CD4-positive, alpha-beta T cell treated with Interleukin-15 for 4 hours (primary cell): ENCODE data around the gene PTH1R.

ENCODE experiments used
- DNase-seq: peaks from one replicate; pipeline ENCODE4 v3.0.0-alpha.2; 2020; ENCODE audit warnings: low spot score

PTH1R gene

GRCh38 chr3:46930945-46931403, 53.5 kb downstream of the PTH1R start:
- no peak for DNase-seq

GRCh38 chr3:46931631-46932331, 54.3 kb downstream of the PTH1R start:
- peak; percentile 26 for DNase-seq

GRCh38 chr3:46932455-46933225, 55.1 kb downstream of the PTH1R start:
- DNase-seq: no peak

GRCh38 chr3:46933261-46933660, 55.7 kb downstream of the PTH1R start:
- no peak for DNase-seq

DNA sequence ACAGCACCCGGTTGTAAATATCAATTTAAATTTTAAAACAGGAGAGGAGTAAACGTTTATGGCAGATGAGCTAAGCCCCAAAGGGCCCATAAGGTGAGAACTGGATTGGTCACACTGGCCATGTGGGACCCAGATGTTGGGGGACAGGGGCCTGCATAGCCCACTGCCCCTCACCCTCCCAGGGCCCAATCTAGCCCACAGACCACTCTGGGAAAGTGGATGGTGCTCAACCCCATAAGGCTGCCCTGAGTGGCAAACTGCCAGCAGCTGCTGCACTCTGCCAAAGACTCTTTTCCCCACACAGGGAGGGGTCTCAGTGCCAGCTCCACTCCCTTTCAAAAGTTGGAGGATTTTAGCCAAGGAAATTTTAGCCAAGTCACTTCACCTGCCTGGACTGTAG, 56.6 kb downstream of the PTH1R start:
- DNase-seq: no peak

DNA sequence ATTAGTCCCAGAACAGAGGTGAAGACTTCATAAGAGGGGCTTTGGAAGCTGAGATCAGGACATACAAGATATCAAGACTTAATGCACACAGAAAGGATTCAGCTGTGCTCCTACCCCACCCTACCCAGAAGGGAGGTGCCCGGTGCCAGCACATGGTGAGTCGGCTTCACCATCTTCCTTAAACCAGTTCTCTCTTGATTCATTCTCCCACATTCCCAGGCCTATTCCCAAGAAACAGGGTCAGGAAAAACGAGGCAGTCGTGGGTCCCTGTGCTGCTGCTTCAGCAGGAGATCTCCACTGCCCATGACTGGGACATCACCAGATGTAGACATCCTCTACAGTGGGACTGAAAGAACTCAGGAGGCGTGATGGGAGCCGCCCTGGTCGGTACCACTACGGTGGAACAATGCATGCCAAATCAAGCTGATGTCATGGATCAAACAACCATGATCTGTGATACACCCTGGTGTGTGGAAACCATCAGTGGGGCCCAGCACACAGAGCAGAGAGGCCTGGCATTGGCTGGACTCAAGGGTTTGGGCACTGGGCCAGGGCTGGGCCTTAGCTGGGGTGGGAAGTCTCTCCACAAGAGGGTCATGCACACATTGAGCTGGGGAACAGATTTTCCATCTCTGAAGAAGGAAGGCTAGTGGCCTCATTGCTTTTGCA, 57.1 kb downstream of the PTH1R start:
- DNase-seq: no peak

DNA sequence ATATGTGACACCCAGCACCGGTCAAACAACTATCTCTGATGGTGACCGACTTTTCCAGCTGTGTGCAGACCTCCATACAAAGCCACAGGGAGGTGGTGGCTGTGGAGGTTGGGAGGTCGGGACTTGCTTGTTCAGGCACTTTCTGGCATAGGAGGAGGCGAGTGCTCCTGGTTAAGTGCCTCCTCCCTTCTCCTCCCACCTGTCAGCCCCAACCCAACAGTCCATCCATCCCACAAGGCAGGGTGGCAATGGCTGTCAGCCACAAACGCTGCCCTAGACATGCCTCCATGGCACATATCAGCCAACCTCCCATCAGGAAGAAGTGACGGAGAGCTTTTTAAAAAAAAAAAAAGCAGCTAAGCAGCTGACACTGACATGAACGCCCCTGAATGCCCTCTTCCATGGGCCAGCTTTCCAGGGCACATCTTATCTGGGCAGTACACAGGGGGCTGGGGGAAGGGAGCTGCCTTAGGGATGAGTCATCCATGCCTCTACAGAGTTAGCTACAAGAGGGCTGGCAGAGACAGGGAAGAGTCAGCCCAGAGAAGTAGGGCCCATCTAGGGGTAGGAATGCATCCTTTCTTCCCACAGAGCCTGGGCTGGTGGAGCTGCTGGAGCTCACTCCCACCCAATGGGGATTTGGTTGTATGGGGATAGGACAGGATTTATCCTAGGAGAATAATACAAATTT, 57.8 kb downstream of the PTH1R start:
- DNase-seq: no peak

DNA sequence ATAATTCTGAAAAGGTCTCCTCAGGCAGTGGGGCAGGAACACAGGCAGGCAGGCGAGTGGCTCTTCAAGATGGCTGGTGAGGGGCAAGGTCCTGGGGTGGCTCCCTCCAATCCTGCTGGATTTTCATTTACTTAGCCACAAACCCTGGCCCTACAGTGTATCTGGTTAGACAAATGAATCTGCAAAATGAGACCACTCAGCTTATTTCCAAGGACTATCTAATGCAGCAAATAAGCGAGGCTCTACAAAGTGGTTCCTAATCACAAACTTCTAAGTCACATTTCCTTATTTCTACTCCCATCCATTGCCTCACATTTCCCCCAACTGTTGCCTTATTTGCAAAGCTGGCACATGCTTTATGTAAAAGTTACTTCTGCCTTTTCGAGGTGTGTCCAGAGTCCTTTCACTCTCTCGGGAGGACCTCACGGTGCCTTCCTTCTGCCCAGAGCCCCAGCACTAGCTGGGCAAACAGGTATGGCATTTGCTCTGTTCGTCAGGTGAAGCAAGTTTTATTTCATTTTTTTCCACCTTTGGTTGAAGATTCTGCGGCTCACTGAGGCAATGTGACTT, 58.6 kb downstream of the PTH1R start:
- DNase-seq: no peak

DNA sequence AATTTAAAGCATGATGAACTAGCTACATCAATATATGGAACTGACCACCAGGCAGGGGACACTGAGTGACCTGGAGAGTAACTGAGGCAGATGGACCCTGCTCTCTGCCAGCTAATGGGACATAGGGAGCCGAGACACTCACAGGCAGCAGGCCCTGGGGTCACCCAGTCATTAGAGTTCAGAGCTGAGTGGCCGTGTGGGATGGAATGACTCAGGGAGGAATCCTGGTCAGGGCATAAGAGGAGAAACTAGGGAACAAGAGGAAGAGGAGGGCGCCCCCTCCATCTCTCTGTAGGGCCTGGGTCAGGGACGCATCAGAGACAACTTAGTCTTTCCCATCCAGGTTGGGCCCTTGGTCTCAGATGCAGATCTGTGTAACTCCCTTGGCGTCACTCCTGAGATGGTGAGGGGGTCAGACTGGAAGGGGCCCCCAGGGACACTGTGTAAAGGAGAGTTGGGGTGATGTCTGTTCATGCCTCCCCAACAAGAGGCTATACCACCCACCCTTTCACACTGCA, 59.3 kb downstream of the PTH1R start:
- no peak for DNase-seq

GRCh38 chr3:46938118-46938517, 60.6 kb downstream of the PTH1R start:
- DNase-seq: no peak

- DNase-seq: no peak
These were observed 62.3 kb downstream of the PTH1R start for GRCh38 chr3:46939578-46940445.

- no peak for DNase-seq
These were observed 64.6 kb downstream of the PTH1R start for GRCh38 chr3:46942076-46942475.

- no peak for DNase-seq
These were observed 65.1 kb downstream of the PTH1R start for GRCh38 chr3:46942481-46943236.

DNA sequence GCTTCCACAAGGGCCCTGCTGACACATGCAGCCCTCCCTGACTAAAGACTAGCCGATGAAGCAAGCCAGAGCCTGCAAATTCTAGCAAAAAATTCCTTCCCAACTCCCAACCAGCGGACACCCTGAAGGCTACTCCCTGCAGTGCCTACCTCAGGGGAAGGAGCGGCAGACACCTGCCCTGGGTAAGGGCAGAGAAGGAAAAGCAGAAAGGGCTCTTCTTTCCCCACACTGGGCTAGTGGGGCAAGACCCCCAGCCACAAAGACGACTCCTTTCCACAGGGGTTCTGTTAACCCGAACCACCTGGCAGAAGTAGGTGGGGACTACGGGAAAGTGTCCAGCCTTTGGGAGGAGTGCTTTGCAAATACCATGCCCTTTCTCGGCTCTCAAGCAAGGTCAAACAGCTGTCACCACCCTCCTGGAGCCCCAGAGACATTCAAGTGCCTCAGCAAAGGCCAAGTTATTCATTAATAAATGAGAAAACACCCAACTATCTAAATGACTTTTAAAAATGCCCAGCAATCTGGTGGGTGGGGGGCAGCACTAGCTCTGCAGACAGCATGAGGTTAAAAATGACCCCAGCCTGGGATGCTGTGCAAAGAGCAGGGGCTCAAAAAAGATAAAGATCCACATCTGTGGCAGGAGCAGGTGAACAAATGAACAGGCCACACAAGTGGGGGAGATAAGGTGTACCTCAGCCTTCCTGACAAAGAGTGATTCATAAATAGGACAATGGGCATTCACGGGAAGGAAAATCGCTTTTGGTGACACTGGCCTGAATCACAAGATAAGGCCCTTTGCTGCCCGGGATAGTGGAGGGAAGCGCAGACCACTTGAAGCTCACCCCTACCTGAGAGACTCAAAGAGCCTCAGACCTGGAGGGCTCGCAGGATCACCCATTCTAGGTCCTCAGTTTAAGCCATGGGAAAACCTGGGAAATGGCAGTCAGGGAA, 66.0 kb downstream of the PTH1R start:
- DNase-seq: no peak

GRCh38 chr3:46944191-46944590, 66.7 kb downstream of the PTH1R start:
- no peak for DNase-seq

DNA sequence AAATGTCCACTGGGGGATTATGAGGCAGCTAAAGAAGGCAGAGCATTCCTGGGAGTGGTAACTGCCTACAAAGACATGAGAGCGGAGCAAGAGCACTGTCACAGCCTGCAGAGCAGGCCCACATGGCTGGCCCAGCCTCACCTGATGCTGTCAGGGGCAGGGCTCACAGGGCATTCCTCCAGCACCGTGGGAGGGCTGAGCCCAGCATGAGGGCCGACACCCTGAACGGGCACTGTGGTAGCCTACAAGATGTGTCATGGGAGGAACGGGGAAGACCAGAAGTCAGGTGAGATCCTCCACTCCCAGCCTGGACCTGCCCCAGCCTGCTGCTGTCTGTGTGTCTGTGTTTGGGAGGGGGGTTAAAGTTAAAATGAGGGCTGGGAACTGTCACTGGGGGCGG, 68.9 kb downstream of the PTH1R start:
- no peak for DNase-seq

DNA sequence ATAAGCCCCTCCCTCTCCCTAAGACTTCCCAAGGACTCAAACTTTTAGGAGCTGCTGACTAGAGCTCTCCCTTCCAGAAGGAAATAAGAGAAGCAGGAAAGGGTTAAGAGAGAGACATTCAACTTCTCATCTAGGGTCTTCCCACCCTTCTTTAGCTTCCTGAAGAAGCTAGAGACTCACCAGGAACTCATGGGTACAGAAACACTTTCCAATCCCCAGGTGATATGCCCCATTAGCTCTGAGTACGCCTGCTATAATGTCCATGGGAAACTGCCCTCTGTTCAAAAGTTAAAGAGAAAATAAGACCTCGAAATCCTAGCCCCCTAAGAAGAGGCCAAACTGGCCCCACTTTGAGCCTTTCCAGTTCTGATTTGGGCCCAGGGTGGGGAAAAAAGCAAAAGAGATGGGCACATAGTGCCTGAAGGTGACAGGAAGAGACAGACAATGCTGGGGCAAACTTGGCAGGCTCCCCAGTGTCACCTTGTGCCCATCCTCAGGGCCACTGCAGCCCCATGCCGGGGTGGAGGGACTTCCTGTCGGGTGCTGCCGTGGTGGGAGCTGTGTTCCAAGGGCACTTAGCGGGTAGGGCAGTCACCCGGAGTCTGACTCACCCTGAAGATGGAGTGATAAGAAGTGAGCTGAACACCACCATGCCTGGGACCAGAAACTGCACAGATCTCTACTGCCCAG, 69.5 kb downstream of the PTH1R start:
- DNase-seq: peak; percentile 85

- no peak for DNase-seq
These were observed 70.0 kb downstream of the PTH1R start for GRCh38 chr3:46947546-46947901.
